SK-N-MC (cell line): ENCODE data around the gene POLR2F.

Experiments used
- DNase-seq: peaks from one replicate; pipeline ENCODE4 v3.0.0-alpha.2; 2011; ENCODE audit warnings: low read depth, low spot score
- H3K27ac ChIP-seq: fragments of 200-600 bp; sonication (generic); 2 replicates; pipeline ENCODE4 v1.5.1; 2016; ENCODE audit warnings: mixed run types
- H3K36me3 ChIP-seq: fragments of 200-600 bp; sonication (generic); 2 replicates; pipeline ENCODE4 v1.6.1; 2017; ENCODE audit warnings: antibody characterized with exemption, low read length, mixed read lengths; ENCODE audit not compliant: insufficient read depth
- H3K4me3 ChIP-seq: fragments of 200-600 bp; sonication (generic); 2 replicates; pipeline ENCODE4 v1.5.1; 2016
- H3K9ac ChIP-seq: fragments of 200-600 bp; sonication (generic); 2 replicates; pipeline ENCODE4 v1.8.0; 2017; ENCODE audit warnings: mixed run types, mixed read lengths; ENCODE audit not compliant: insufficient read length
- H3K9me3 ChIP-seq: fragments of 200-600 bp; sonication (generic); 2 replicates; pipeline ENCODE4 v1.6.1; 2017; ENCODE audit warnings: low read depth, mild to moderate bottlenecking, antibody characterized with exemption, low read length, moderate library complexity, mixed read lengths
- EZH2 ChIP-seq: fragments of 200-600 bp; sonication (generic); IDR thresholded peaks from one replicate; pipeline ENCODE4 v1.6.1; 2017; ENCODE audit warnings: antibody characterized with exemption
- FOXP2 ChIP-seq: optimal IDR thresholded peaks from 2 replicates; pipeline ENCODE3; 2011; ENCODE audit warnings: mild to moderate bottlenecking, moderate library complexity; ENCODE audit not compliant: insufficient read depth; ENCODE audit errors: extremely low read length, control extremely low read depth
- POLR2AphosphoS5 ChIP-seq: IDR thresholded peaks from 2 replicates; pipeline ENCODE4 v1.6.1; 2012; ENCODE audit warnings: mild to moderate bottlenecking, low read depth, low read length, borderline replicate concordance

Gene POLR2F

GRCh38 chr22:37989146-37990045 lies 35.9 kb downstream of the POLR2F start:
- no peaks in the 10 kb centered on the region for H3K9me3 ChIP-seq
- no peak for DNase-seq
- no peaks in the 10 kb centered on the region for H3K36me3 ChIP-seq
- H3K27ac ChIP-seq: no peak overlapping the region
- H3K4me3 ChIP-seq: no peak overlapping the region
- no peak overlapping the region for H3K9ac ChIP-seq
- no peak for TF ChIP-seq POLR2AphosphoS5
- no peak for TF ChIP-seq FOXP2
- TF ChIP-seq EZH2: no peak

GRCh38 chr22:37990301-37990700 lies 36.8 kb downstream of the POLR2F start:
- Histone ChIP-seq H3K4me3 (no peak overlapping the region), H3K9me3 (no peaks in the 10 kb centered on the region), H3K27ac (no peak overlapping the region), H3K36me3 (no peaks in the 10 kb centered on the region), H3K9ac (no peak overlapping the region)
- TF ChIP-seq EZH2: no peak
- TF ChIP-seq FOXP2: no peak
- no peak for TF ChIP-seq POLR2AphosphoS5
- DNase-seq: no peak

- Histone ChIP-seq H3K9ac (no peak overlapping the region), H3K4me3 (no peak overlapping the region), H3K9me3 (no peaks in the 10 kb centered on the region), H3K27ac (no peak overlapping the region), H3K36me3 (no peaks in the 10 kb centered on the region)
- DNase-seq: no peak
- TF ChIP-seq POLR2AphosphoS5 (no peak), EZH2 (no peak)
These were observed 37.4 kb downstream of the POLR2F start for GRCh38 chr22:37990862-37991261.

- H3K27ac ChIP-seq: no peak overlapping the region
- DNase-seq: no peak
- H3K36me3 ChIP-seq: no peaks in the 10 kb centered on the region
- no peaks in the 10 kb centered on the region for H3K9me3 ChIP-seq
- no peak overlapping the region for H3K9ac ChIP-seq
- TF ChIP-seq FOXP2: no peak
- TF ChIP-seq POLR2AphosphoS5: no peak
- no peak for TF ChIP-seq EZH2
- no peak overlapping the region for H3K4me3 ChIP-seq
These were observed 38.4 kb downstream of the POLR2F start for GRCh38 chr22:37991731-37992442.

GRCh38 chr22:37994049-37994448 lies 40.5 kb downstream of the POLR2F start:
- H3K9ac ChIP-seq: no peak overlapping the region

GRCh38 chr22:37994982-37995381 lies 41.5 kb downstream of the POLR2F start:
- Histone ChIP-seq H3K36me3 (no peaks in the 10 kb centered on the region), H3K9ac (no peak overlapping the region), H3K9me3 (no peaks in the 10 kb centered on the region), H3K4me3 (no peak overlapping the region), H3K27ac (no peak overlapping the region)
- no peak for DNase-seq
- TF ChIP-seq FOXP2 (no peak), EZH2 (no peak)

More at GRCh38 chr22:37994049-37994448, 40.5 kb downstream of the POLR2F start:
- Histone ChIP-seq H3K27ac (no peak overlapping the region), H3K36me3 (no peaks in the 10 kb centered on the region), H3K9me3 (no peaks in the 10 kb centered on the region), H3K4me3 (no peak overlapping the region)
- TF ChIP-seq FOXP2 (no peak), POLR2AphosphoS5 (no peak), EZH2 (no peak)
- DNase-seq: no peak

- Histone ChIP-seq H3K27ac (no peak overlapping the region), H3K36me3 (no peaks in the 10 kb centered on the region), H3K9ac (no peak overlapping the region), H3K9me3 (no peaks in the 10 kb centered on the region), H3K4me3 (no peak overlapping the region)
- DNase-seq: no peak
- TF ChIP-seq FOXP2 (no peak), EZH2 (no peak), POLR2AphosphoS5 (no peak)
These were observed 42.0 kb downstream of the POLR2F start for GRCh38 chr22:37995460-37995859.

- Histone ChIP-seq H3K9ac (no peak overlapping the region), H3K4me3 (peak overlapping the region; percentile 25; the same call in 1 of the 2 replicates), H3K27ac (no peak overlapping the region), H3K9me3 (no peaks in the 10 kb centered on the region), H3K36me3 (no peaks in the 10 kb centered on the region)
- TF ChIP-seq POLR2AphosphoS5: no peak
- no peak for TF ChIP-seq EZH2
- no peak for TF ChIP-seq FOXP2
- no peak for DNase-seq
These were observed 42.6 kb downstream of the POLR2F start for GRCh38 chr22:37996079-37996478.
